ENCODE data around the gene GSTM3.

GRCh38 chr1:109732390-109732881 lies 8.4 kb downstream of the GSTM3 start:
- TF ChIP-seq ZNF143 (CRISPR knock-in tag; IDR thresholded peaks at IDR 0.05) = no peak
- TF ChIP-seq CTCF (CRISPR knock-in tag; IDR thresholded peaks at IDR 0.05) = no peak
- no peak for TF ChIP-seq PTBP1 (IDR thresholded peaks at IDR 0.05; ENCODE audit: low read depth, low read length, poor library complexity, severe bottlenecking)
- TF ChIP-seq RAD21 (CRISPR knock-in tag; IDR thresholded peaks at IDR 0.05) = no peak
- TF ChIP-seq ZNF333 (CRISPR knock-in tag; IDR thresholded peaks at IDR 0.05; ENCODE audit: borderline replicate concordance) = no peak
- no peak for TF ChIP-seq POLR2A (IDR thresholded peaks at IDR 0.05; ENCODE audit: insufficient read depth in 1 of 2, low read depth in 2 of 2, low read length in 2 of 2)
- TF ChIP-seq ZSCAN20 (CRISPR knock-in tag; IDR thresholded peaks at IDR 0.05; ENCODE audit: borderline replicate concordance) = no peak
- TF ChIP-seq SATB2 (CRISPR knock-in tag; IDR thresholded peaks at IDR 0.05) = no peak
- TF ChIP-seq FOXO4 (CRISPR knock-in tag; conservative IDR thresholded peaks at IDR 0.05) = no peak
- TF ChIP-seq NBN (conservative IDR thresholded peaks at IDR 0.05) = no peak
- no peak for TF ChIP-seq YY1 (IDR thresholded peaks at IDR 0.05; ENCODE audit: insufficient read depth, insufficient replicate concordance, low read depth, low read length)
- TF ChIP-seq ZNF235 (CRISPR knock-in tag; IDR thresholded peaks at IDR 0.05; ENCODE audit: borderline replicate concordance) = no peak

All from HepG2 (cell line).